GM21576 (cell line): Measurements from ENCODE around the gene KCNJ18.
"Not testable (repeated sequence)": the region's sequence is repeated elsewhere in the genome, so short reads cannot be mapped to it uniquely, and the experiment has no call there.

ENCODE experiments used
- ATAC-seq: cut with Tn5 transposase; IDR thresholded peaks from one replicate; pipeline ENCODE4 v1.9.1; 2021; ENCODE audit warnings: mild to moderate bottlenecking, moderate library complexity; ENCODE audit not compliant: unreplicated experiment

KCNJ18 gene

DNA sequence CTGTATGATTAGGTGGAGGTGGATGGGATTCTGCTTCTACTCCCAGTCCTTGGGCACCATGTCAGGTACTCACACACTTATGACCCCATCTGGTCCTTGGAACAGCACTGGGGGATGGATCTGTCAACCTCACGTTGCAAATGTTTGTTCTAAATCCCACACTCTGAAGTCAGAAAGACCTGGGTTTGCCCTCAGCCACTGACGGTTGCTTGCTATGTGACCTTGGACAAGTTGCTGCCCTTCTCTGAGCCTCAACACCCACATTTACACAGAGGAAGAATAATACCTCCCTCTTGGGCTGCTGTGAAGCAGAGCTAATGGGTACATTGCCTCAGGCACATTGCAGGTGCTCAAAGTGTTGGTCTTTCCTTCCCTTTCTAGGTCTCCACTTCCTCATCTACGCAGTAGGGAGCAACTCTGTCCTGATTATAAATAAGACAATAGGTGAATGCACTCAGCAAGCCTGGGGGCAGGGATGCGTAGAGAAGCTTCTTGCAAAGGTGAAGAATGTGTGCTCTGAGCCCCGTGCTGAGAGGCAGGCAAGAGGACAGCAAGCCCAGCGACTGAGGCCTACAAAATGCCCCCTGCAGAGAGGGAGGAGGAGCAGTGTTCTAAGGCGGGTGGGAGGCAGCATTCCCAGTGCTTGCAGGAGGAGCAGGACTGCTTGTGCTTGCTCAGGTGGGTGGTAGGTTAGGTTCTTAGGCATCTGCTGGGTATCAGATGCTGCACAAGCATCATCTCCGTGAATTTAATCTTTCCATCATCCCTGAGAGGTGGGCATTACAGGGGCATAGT, 21.8 kb upstream of the KCNJ18 start:
- ATAC-seq: not testable (repeated sequence)

- ATAC-seq: not testable (repeated sequence)
These were observed 20.9 kb upstream of the KCNJ18 start for GRCh38 chr17:21671437-21671836.

GRCh38 chr17:21671871-21672270, 20.5 kb upstream of the KCNJ18 start:
- not testable (repeated sequence) for ATAC-seq

DNA sequence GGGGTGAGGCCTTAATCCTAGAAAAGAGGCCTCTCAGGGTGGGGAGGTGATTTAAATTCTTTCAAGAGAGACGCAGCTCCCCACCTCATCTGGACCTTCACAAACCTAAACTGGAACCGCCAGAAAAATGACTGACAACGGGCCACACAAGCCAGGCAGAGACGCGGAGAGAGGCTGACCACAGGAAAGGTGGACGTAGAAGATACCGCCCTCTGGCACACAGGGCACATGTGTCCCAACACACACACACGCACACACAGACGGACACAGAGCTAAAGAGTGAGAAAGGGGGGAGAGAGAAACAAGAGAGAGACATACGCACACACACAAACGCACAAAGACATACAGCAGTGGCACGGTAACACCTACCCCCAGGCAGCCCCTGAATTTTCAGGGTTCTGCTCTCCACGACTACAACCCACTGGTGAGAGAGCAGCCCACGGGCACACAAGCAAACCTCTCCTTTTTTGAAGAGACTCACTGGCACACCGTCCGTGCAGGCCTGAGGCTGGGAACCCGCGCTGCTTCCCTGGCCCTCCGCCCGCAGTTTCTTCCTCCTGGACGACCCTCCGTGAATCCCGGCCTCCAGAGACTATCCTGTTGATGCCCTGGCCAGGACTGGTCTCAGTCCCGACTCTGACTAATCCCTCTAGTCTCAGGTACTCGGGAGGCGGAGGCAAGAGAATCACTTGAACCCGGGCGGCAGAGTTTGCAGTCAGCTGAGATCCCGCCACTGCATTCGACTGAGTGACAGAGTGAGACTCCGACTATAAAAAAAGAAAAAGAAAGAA, 18.7 kb upstream of the KCNJ18 start:
- ATAC-seq: not testable (repeated sequence)

DNA sequence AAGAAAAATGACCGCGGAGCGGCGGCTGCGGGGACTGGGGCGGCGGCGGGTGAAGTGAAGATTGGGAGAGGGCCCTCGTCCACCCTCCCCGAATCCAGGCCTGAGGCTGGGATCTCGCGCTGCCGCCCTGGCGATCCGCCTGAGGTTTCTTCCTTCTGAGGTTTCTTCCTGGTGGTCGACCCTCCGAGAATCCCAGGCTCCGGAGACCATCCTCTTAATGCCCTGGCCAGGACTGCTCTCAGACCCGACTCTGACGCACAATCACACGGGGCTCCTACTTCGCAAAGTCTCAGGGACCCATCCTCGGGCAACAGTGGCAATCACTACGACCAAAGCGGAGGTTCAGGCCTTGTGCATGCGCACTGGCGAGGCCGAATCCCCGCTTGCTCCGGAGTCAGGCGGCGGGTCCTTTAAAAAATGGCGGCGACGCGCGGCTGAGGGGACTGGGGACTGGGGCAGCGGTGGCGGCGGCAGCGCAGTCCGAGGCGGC, 18.0 kb upstream of the KCNJ18 start:
- no peak for ATAC-seq

DNA sequence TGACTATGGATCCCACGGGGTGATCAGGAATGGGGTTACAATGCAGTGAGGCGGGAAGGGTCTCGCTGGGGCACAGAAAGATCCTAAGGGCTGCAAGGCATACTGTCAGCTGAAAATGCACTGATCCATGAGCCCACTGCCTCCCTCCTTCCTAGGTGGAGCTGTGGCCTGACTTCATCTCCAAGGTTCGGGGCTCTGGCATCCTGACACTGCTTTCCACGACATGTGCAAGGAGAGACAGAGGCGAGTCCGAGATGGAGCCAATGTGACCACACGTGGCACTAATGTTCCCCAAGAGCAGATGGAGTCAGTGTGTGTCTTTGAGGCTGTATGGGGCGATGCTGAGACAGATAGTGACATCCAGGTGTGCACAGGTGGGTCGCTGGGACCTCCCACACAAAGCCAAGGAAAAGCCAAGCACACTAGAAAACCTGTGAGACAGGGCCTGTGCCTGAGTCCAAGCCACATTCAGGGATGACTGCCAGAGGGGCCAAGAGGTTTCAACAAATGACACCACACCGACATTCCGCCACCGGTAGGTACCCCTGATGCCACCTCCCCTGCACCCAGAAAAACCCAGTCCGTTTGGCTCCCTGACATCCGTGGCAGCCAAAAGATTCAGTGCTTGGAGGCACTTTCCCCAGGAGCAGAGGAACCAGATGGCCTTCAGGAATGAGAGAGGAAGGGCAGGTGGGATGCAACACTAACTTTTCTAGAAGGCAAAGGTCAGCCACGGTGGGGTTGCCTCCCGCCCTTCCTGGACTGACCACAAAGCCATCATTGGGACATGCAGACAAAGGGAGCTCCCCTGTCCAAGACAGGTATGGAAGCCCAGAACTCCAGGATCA, 17.2 kb upstream of the KCNJ18 start:
- ATAC-seq: not testable (repeated sequence)

GRCh38 chr17:21675739-21676130, 16.6 kb upstream of the KCNJ18 start:
- not testable (repeated sequence) for ATAC-seq

GRCh38 chr17:21676281-21677111, 15.8 kb upstream of the KCNJ18 start:
- no peak for ATAC-seq

- no peak for ATAC-seq
These were observed 15.0 kb upstream of the KCNJ18 start for GRCh38 chr17:21677126-21677910.

DNA sequence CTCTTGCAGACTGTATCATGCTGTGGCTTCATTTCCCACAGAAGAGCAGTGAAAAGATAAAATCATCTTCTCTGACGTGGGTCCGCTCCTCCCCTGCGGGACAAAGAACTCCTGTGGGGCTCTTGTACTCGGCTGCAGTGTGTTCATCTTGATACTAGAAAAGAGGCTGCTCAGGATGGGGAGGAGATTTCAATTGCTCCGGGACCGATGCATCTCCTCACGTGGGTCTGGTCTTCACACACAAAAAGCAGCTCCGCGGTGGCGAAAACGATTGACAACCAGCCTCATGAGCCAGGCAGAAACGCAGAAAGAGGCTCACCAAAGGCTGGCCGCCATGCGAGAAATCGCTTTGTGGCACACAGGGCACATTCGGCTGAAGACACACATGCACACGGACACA, 14.4 kb upstream of the KCNJ18 start:
- no peak for ATAC-seq

DNA sequence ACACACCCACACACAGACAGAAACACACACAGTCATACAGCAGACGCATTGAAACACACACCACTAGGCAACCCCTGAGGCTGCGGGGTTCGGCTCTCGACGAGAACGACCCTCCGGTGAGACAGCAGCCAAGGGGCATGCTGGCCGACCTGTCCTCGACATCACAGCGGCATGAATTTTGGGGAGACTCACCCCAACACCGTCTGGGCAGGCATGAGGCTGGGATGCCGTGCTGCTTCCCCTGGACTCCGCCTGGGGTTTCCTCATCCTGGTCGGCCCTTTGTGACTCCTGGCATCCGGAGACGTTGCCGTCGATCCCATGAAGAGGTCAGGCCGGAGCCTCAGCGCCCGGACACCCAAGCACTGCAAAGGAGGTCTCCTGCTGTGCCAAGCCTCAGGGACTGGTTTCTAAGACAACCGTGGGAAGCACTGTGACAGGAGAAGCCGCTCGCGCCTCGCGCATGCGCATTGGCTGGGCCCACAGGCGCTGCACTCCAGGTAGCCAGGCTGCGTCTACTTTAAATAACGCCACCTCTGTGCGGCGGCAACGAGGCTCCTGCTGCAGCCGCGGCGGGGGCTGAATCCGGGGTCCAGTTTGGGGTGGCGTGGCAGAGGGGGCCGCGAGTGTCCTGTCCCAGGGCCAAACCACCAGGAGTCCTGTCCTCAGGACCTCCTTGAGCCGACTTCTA, 13.8 kb upstream of the KCNJ18 start:
- ATAC-seq: no peak

DNA sequence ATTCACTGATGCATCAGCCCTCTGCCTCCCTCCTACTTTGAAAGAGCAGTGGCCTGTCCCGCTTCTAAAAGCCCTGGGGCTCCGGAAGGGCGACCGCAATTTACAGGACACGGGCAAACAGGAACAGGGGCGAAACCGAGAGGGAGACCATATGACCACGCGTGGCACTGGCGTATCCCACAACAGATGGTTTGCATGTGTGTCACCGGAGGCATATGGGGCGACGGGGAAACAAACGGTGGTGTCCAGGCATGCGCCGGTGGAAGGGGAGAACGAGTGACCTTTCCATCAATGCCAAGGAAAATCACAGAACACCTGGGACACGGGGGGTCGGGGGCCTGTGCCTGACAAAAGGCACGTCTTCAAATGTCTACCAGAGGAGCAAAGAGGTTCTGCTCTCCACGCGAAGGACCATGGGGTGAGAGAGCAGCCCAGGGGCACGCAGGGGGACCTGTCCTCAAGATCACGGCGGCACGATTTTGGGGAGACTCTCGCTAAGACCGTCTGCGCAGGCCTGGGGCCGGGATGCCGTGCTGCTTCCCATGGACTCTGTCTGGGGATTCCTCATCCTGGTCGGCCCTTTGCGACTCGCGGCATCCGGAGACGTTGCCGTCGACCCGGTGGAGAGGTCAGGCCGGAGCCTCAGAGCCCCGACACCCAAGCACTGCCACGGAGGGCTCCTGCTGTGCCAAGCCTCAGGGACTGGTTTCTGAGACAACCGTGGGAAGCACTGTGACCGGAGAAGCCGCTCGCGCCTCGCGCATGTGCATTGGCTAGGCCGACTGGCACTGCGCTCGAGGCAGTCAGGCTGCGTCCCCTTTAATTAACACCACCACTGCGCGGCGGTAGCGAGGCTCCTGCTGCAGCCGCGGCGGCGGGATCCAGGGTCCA, 12.8 kb upstream of the KCNJ18 start:
- no peak for ATAC-seq

GRCh38 chr17:21680366-21680765, 12.0 kb upstream of the KCNJ18 start:
- no peak for ATAC-seq

- not testable (repeated sequence) for ATAC-seq
These were observed 11.4 kb upstream of the KCNJ18 start for GRCh38 chr17:21680850-21681351.

DNA sequence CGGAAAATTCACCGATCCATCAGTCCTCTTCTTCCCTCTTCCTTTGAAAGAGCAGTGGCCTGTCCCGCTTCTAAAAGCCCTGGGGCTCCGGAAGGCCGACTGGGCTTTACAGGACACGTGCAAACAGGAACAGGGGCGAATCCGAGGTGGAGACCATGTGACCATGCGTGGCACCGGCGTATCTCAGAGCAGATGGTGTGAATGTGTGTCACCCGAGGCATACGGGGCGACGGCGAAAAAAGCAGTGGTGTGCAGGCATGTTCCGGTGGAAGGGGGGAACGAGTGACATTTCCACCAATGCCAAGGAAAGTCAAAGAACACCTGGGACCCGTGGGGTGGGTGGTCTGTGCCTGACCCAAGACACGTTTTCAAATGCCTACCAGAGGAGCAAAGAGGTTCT, 10.7 kb upstream of the KCNJ18 start:
- ATAC-seq: not testable (repeated sequence)

DNA sequence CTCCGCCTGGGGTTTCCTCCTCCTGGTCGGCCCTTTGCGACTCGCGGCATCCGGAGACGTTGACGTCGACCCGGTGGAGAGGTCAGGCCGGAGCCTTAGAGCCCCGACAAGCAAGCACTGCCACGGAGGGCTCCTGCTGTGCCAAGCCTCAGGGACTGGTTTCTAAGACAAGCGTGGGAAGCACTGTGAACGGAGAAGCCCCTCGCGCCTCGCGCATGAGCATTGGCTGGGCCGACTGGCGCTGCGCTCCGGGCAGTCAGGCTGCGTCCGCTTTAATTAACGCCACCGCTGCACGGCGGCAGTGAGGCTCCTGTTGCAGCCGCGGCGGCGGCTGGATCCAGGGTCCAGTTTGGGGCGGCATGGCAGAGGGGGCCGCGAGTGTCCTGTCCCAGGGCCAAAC, 10.2 kb upstream of the KCNJ18 start:
- ATAC-seq: not testable (repeated sequence)

DNA sequence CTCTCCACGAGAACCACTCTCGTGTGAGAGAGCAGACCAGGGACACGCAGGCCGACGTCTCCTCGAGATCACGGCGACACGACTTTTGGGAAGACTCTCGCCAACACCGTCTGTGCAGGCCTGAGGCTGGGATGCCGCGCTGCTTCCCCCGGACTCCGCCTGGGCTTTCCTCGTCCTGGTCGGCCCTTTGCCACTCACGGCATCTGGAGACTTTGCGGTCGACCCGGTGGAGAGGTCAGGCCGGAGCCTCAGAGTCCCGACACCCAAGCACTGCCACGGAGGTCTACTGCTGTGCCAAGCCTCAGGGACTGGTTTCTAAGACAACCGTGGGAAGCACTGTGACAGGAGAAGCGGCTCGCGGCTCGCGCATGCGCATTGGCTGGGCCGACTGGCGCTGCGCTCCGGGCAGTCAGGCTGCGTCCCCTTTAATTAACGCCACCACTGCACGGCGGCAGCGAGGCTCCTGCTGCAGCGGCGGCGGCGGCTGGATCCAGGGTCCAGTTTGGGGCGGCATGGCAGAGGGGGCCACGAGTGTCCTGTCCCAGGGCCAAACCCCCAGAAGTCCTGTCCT, 9.1 kb upstream of the KCNJ18 start:
- not testable (repeated sequence) for ATAC-seq
